ENCODE measurements around the gene SYT15.
"Not testable (repeated sequence)": the region's sequence is repeated elsewhere in the genome, so short reads cannot be mapped to it uniquely, and the experiment has no call there.

SYT15 gene

GRCh38 chr10:46578474-46579178 is at the start of gene SYT15:
Gene SYT15, plus strand, starts transcription at chr10:46579128. Its CDS starts 41 bp downstream, at chr10:46579169.
- H3K9ac ChIP-seq (ENCODE audit: low read length in 2 of 2); H3K36me3 ChIP-seq (ENCODE audit: control insufficient read depth in 2 of 2, insufficient read depth in 2 of 2, low read length in 2 of 2); H3K27me3 ChIP-seq (ENCODE audit: control insufficient read depth in 1 of 2, insufficient read depth in 2 of 2, low read length in 2 of 2); H3K27ac ChIP-seq (ENCODE audit: low read length); H3K4me1 ChIP-seq (ENCODE audit: control insufficient read depth, insufficient read depth, low read length); H3K9me3 ChIP-seq (ENCODE audit: control insufficient read depth in 2 of 2, low read length in 2 of 2); H3K4me3 ChIP-seq (ENCODE audit: low read length in 2 of 2): not testable (repeated sequence)

DNA sequence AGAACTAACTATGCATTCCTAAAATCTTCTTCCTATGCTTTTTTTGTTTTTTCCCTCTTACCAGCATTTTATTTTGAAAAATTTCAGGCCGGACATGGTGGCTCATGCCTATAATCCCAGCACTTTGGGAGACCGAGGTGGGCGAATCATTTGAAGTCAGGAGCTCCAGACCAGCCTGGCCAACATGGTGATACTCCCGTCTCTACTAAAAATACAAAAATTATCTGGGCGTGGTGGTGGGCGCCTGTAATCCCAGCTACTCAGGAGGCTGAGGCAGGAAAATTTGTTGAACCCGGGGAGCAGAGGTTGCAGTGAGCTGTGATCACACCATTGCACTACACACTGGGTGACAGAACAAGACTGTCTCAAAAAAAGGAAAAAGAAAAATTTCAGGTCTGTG is 49.2 kb upstream of the SYT15 start:
- H3K9me3 ChIP-seq (ENCODE audit: control insufficient read depth in 2 of 2, low read length in 2 of 2); H3K9ac ChIP-seq (ENCODE audit: low read length in 2 of 2); H3K36me3 ChIP-seq (ENCODE audit: control insufficient read depth in 2 of 2, insufficient read depth in 2 of 2, low read length in 2 of 2); H3K4me3 ChIP-seq (ENCODE audit: low read length in 2 of 2); H3K27ac ChIP-seq (ENCODE audit: low read length); H3K4me1 ChIP-seq (ENCODE audit: control insufficient read depth, insufficient read depth, low read length): not testable (repeated sequence)
- peaks cover 0 to 24% of the 10 kb centered on the region in 2 donors for H3K27me3 ChIP-seq (ENCODE audit: control insufficient read depth in 1 of 2, insufficient read depth in 2 of 2, low read length in 2 of 2)

DNA sequence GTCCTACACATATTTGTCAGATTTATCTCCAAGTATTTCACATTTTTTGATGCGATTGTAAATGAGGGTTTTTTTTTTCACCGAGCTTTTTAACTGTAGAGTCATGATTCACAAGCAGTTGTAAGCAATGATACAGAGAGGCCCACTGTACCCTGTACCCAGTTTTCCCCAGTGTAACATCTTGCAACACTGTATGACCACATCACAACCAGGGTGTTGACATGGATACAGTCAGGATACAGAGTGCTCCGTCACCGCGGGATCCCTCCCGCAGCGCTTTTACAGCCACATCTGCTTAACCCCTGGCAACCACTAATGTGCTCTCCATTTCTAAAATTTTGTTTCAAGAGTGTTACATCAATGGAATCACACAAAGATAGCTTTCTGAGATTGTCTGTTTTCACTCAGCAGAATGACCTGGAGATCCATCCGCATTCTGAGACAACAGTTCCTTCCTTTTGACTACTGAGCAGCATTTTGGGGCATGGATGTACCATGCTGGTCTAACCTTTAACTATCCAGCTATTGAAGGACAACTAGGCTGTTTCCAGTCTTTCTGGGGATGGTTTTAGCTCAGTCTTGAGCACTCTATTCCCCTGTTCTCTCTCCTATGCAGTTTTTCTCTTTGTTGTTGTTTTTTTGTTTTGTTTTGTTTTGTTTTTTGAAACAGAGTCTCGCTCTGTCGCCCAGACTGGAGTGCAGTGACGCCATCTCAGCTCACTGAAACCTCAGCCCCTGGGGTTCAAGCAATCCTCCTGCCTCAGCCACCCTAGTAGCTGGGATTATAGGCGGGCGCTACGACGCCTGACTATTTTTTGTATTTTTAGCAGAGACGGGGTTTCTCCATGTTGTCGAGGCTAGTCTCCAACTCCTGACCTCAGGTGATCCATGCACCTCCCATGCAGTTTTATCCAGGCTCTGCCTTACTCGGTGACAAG is 48.4 kb upstream of the SYT15 start:
- peaks cover 2% of the 10 kb centered on the region for H3K4me1 ChIP-seq (ENCODE audit: control insufficient read depth, insufficient read depth, low read length)
- H3K9ac ChIP-seq (ENCODE audit: low read length in 2 of 2), result no peak overlapping the region
- no peaks in the 10 kb centered on the region for H3K9me3 ChIP-seq (ENCODE audit: control insufficient read depth in 2 of 2, low read length in 2 of 2)
- H3K36me3 ChIP-seq (ENCODE audit: control insufficient read depth in 2 of 2, insufficient read depth in 2 of 2, low read length in 2 of 2), result no peaks in the 10 kb centered on the region
- H3K27ac ChIP-seq (ENCODE audit: low read length), result no peak overlapping the region
- no peak overlapping the region for H3K4me3 ChIP-seq (ENCODE audit: low read length in 2 of 2)
- H3K27me3 ChIP-seq (ENCODE audit: control insufficient read depth in 1 of 2, insufficient read depth in 2 of 2, low read length in 2 of 2), result peaks cover 0 to 26% of the 10 kb centered on the region in 2 donors

DNA sequence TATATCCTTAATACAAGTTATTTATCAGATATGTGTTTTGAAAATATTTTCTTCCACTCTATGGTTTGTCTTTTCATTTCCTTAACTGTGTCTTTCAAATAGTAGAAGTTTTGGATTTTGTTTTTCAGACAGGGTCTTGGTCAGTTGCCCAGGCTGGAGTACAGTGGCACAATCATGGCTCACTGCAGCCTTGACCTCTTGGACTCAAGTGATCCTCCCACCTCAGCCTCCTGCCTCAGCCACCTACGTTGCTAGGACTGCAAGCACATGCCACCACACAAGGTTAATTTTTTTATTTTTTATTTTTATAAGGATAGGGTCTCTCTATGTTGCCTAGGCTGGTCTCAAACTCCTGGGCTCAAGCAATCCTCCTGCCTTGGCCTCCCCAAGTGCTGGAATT is 46.7 kb upstream of the SYT15 start:
- not testable (repeated sequence) for H3K9me3 ChIP-seq (ENCODE audit: control insufficient read depth in 2 of 2, low read length in 2 of 2); H3K27ac ChIP-seq (ENCODE audit: low read length); H3K9ac ChIP-seq (ENCODE audit: low read length in 2 of 2); H3K4me1 ChIP-seq (ENCODE audit: control insufficient read depth, insufficient read depth, low read length); H3K4me3 ChIP-seq (ENCODE audit: low read length in 2 of 2); H3K36me3 ChIP-seq (ENCODE audit: control insufficient read depth in 2 of 2, insufficient read depth in 2 of 2, low read length in 2 of 2)
- peaks cover 0 to 33% of the 10 kb centered on the region in 2 donors for H3K27me3 ChIP-seq (ENCODE audit: control insufficient read depth in 1 of 2, insufficient read depth in 2 of 2, low read length in 2 of 2)

DNA sequence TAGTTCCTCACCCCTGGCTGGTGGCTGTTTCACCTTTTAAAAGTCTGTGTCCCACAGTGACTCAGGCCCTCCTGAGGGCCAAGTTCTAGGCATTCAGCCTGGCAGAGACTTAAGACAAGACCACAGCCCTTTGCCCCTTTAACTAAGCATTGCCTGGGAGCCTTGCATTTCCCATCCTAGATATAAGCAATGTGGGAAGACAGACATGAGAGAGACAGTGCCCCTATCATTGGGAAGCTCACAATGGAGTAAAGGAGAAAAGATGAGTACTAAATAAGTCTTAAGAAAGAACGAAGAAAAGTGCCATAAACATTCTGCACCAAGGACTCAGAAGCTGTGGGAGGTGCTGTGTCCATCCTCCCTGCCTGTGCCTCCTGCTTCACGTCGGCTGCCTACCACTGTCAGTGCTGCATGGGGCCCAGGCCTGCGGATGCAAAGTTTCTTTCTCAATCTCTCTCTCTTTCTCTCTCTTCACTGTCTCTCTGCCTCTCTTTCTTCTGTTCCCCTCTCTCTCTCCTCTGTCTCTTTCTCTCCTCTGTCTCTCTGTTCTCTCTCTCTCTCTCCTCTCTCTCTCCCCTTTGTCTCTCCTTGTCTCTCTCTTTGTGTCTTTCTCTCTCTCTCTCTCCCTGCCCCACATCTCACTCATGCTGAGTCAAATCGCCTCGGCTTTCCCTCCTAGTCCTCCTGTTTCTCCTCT is 44.0 kb upstream of the SYT15 start:
- Histone ChIP-seq H3K4me3 (ENCODE audit: low read length in 2 of 2) (no peak overlapping the region), H3K36me3 (ENCODE audit: control insufficient read depth in 2 of 2, insufficient read depth in 2 of 2, low read length in 2 of 2) (no peaks in the 10 kb centered on the region), H3K9me3 (ENCODE audit: control insufficient read depth in 2 of 2, low read length in 2 of 2) (peaks cover 0 to 6% of the 10 kb centered on the region in 2 donors), H3K27ac (ENCODE audit: low read length) (no peak overlapping the region), H3K4me1 (ENCODE audit: control insufficient read depth, insufficient read depth, low read length) (peaks cover 18% of the 10 kb centered on the region), H3K9ac (ENCODE audit: low read length in 2 of 2) (no peak overlapping the region), H3K27me3 (ENCODE audit: control insufficient read depth in 1 of 2, insufficient read depth in 2 of 2, low read length in 2 of 2) (peaks cover 0 to 27% of the 10 kb centered on the region in 2 donors)

GRCh38 chr10:46536171-46536570 is 42.8 kb upstream of the SYT15 start:
- H3K27ac ChIP-seq (ENCODE audit: low read length), result no peak overlapping the region
- no peaks in the 10 kb centered on the region for H3K36me3 ChIP-seq (ENCODE audit: control insufficient read depth in 2 of 2, insufficient read depth in 2 of 2, low read length in 2 of 2)
- H3K9me3 ChIP-seq (ENCODE audit: control insufficient read depth in 2 of 2, low read length in 2 of 2), result peaks cover 0 to 6% of the 10 kb centered on the region in 2 donors
- peaks cover 0 to 34% of the 10 kb centered on the region in 2 donors for H3K27me3 ChIP-seq (ENCODE audit: control insufficient read depth in 1 of 2, insufficient read depth in 2 of 2, low read length in 2 of 2)
- peaks cover 29% of the 10 kb centered on the region for H3K4me1 ChIP-seq (ENCODE audit: control insufficient read depth, insufficient read depth, low read length)
- H3K4me3 ChIP-seq (ENCODE audit: low read length in 2 of 2), result no peak overlapping the region
- peak overlapping the region in 1 of 2 donors; percentile 37 for H3K9ac ChIP-seq (ENCODE audit: low read length in 2 of 2)

GRCh38 chr10:46536781-46537180 is 42.1 kb upstream of the SYT15 start:
- peak overlapping the region; percentile 11 for H3K27ac ChIP-seq (ENCODE audit: low read length)
- peaks cover 31% of the 10 kb centered on the region for H3K4me1 ChIP-seq (ENCODE audit: control insufficient read depth, insufficient read depth, low read length)
- peaks cover 0 to 6% of the 10 kb centered on the region in 2 donors for H3K9me3 ChIP-seq (ENCODE audit: control insufficient read depth in 2 of 2, low read length in 2 of 2)

DNA sequence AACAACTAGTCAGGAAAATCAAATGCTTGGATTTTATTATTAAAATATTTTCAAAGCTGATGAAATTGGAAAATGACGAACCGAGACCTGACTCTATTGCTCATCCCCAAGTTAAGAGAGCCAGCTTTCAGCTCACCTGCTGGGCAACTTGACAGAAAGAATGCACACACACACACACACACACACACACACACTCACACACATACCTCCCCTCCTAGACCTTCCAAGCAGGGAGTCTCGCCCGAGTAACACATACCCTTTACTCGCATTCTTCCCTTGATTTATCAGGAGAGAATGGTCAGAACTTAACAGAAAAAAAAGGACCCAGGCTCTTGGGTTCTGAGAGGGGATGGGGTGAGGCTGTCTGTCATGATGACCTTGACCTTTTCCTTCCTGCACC is 41.6 kb upstream of the SYT15 start:
- H3K9me3 ChIP-seq (ENCODE audit: control insufficient read depth in 2 of 2, low read length in 2 of 2), result peaks cover 0 to 6% of the 10 kb centered on the region in 2 donors
- H3K27me3 ChIP-seq (ENCODE audit: control insufficient read depth in 1 of 2, insufficient read depth in 2 of 2, low read length in 2 of 2), result peaks cover 3 to 36% of the 10 kb centered on the region in 2 donors
- H3K27ac ChIP-seq (ENCODE audit: low read length), result peak overlapping the region; percentile 11
- no peak overlapping the region for H3K4me3 ChIP-seq (ENCODE audit: low read length in 2 of 2)
- no peaks in the 10 kb centered on the region for H3K36me3 ChIP-seq (ENCODE audit: control insufficient read depth in 2 of 2, insufficient read depth in 2 of 2, low read length in 2 of 2)
- peaks cover 31% of the 10 kb centered on the region for H3K4me1 ChIP-seq (ENCODE audit: control insufficient read depth, insufficient read depth, low read length)
- H3K9ac ChIP-seq (ENCODE audit: low read length in 2 of 2), result peak overlapping the region in 1 of 2 donors; percentile 5

More at GRCh38 chr10:46536781-46537180, 42.1 kb upstream of the SYT15 start:
- peaks cover under 1 to 34% of the 10 kb centered on the region in 2 donors for H3K27me3 ChIP-seq (ENCODE audit: control insufficient read depth in 1 of 2, insufficient read depth in 2 of 2, low read length in 2 of 2)
- H3K9ac ChIP-seq (ENCODE audit: low read length in 2 of 2), result no peak overlapping the region
- no peaks in the 10 kb centered on the region for H3K36me3 ChIP-seq (ENCODE audit: control insufficient read depth in 2 of 2, insufficient read depth in 2 of 2, low read length in 2 of 2)
- no peak overlapping the region for H3K4me3 ChIP-seq (ENCODE audit: low read length in 2 of 2)

DNA sequence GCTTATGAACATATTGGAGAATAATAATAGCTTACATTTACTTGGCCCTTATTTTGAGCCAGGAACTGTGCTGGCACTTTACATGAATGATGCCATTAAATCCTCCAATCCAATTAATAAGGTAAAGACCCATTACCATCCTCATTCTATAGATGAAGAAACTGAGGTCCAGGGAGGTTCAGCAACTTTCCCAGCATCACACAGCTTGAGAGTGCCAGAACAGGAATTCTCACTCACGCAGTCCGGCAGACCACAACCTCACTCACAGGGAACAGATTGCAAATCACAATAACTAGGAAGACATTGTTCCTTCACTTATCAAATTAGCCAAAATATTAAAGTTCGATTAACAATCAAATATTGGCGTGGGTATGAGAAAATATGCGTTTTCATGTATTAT is 40.8 kb upstream of the SYT15 start:
- H3K9ac ChIP-seq (ENCODE audit: low read length in 2 of 2), result peak overlapping the region in 1 of 2 donors; percentile 21
- H3K4me3 ChIP-seq (ENCODE audit: low read length in 2 of 2), result no peak overlapping the region
- peaks cover 0 to 6% of the 10 kb centered on the region in 2 donors for H3K9me3 ChIP-seq (ENCODE audit: control insufficient read depth in 2 of 2, low read length in 2 of 2)
- H3K27me3 ChIP-seq (ENCODE audit: control insufficient read depth in 1 of 2, insufficient read depth in 2 of 2, low read length in 2 of 2), result peaks cover 3 to 44% of the 10 kb centered on the region in 2 donors
- H3K27ac ChIP-seq (ENCODE audit: low read length), result no peak overlapping the region
- H3K36me3 ChIP-seq (ENCODE audit: control insufficient read depth in 2 of 2, insufficient read depth in 2 of 2, low read length in 2 of 2), result no peaks in the 10 kb centered on the region
- peaks cover 37% of the 10 kb centered on the region for H3K4me1 ChIP-seq (ENCODE audit: control insufficient read depth, insufficient read depth, low read length)

- Histone ChIP-seq H3K36me3 (ENCODE audit: control insufficient read depth in 2 of 2, insufficient read depth in 2 of 2, low read length in 2 of 2) (no peaks in the 10 kb centered on the region), H3K9me3 (ENCODE audit: control insufficient read depth in 2 of 2, low read length in 2 of 2) (peaks cover 0 to 6% of the 10 kb centered on the region in 2 donors), H3K4me1 (ENCODE audit: control insufficient read depth, insufficient read depth, low read length) (peaks cover 41% of the 10 kb centered on the region), H3K27me3 (ENCODE audit: control insufficient read depth in 1 of 2, insufficient read depth in 2 of 2, low read length in 2 of 2) (peaks cover 3 to 47% of the 10 kb centered on the region in 2 donors), H3K4me3 (ENCODE audit: low read length in 2 of 2) (no peak overlapping the region), H3K9ac (ENCODE audit: low read length in 2 of 2) (peak overlapping the region in 1 of 2 donors; percentile 0), H3K27ac (ENCODE audit: low read length) (no peak overlapping the region)
Measured at GRCh38 chr10:46538717-46539426, 40.1 kb upstream of the SYT15 start.
